SK-N-MC (cell line): Measurements from ENCODE around the gene RHBDD2.

ENCODE experiments used
- EZH2 ChIP-seq: fragments of 200-600 bp; sonication (generic); IDR thresholded peaks from one replicate; pipeline ENCODE4 v1.6.1; 2017; ENCODE audit warnings: antibody characterized with exemption
- FOXP2 ChIP-seq: optimal IDR thresholded peaks from 2 replicates; pipeline ENCODE3; 2011; ENCODE audit warnings: mild to moderate bottlenecking, moderate library complexity; ENCODE audit not compliant: insufficient read depth; ENCODE audit errors: extremely low read length, control extremely low read depth
- POLR2AphosphoS5 ChIP-seq: IDR thresholded peaks from 2 replicates; pipeline ENCODE4 v1.6.1; 2012; ENCODE audit warnings: mild to moderate bottlenecking, low read depth, low read length, borderline replicate concordance

DNA sequence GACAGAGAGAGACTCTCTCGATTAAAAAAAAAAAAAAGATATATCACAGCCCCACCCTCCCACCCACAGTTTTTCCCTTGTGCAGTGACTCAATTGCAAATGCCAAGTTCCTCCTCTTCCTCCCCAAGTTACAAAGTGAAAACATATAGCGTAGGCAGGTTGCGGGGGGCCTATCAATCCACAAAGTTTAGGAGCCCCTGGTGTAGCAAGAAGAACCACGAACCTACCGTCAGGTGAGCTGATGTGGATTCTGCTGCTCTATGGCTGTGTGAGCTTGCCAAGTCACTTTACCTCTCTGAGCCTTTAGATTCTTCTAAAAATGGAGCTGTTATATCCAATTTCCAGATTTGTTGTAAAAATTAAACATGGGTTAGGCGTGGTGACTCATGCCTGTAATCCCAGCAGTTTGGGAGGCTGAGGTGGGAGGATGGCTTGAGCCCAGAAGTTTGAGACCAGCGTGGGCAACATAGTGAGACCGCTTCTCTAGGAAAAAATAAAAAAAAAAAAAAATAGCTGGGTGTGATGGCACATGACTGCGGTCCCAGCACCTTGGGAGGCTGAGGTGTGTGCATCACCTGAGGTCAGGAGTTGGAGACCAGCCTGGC, 8.2 kb upstream of the RHBDD2 start:
- TF ChIP-seq POLR2AphosphoS5 (no peak), EZH2 (no peak), FOXP2 (no peak)
